ENCODE measurements around the gene EEF1A1. TPM values are rescaled to one million over a fixed set of nuclear protein-coding genes. Genes with fewer than 3 reads are reported as not detected.

Gene EEF1A1
- total and polyA plus RNA-seq, 3 donors from 2014 or later = 2,869 to 5,086 (median 5,046) TPM

GRCh38 chr6:73505142-73505541, 15.7 kb downstream of the EEF1A1 start:
- Histone ChIP-seq H3K4me1 (no peaks in the 10 kb centered on the region), H3K9me3 (no peaks in the 10 kb centered on the region), H3K27ac (no peak overlapping the region), H3K27me3 (no peaks in the 10 kb centered on the region), H3K36me3 (ENCODE audit: low read depth, missing control alignments) (no peaks in the 10 kb centered on the region), H3K4me3 (no peak overlapping the region)
- intact Hi-C loops (cut with DNase I; ENCODE audit: low total_unique reads) = no loop called here
- TF ChIP-seq POLR2A (IDR thresholded peaks at IDR 0.05) (no peak), CTCF (IDR thresholded peaks at IDR 0.05) (no peak)
- no peak for DNase-seq

DNA sequence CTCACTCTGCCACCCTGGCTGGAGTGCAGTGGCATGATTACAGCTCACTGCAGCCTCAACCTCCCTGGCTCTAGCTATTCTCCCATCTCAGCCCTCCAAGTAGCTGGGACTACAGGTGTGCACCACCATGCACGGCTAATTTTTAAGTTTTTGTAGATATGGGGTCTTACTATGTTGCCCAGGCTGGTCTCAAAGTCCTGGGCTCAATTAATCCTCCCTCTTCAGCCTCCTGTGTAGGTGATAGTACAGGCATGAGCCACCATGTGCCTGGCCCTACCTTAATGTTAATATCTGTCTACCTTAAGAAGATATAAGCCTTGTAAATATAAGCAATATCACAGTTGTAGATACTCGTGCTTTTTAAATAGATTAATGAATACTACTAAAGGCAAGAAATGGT, 16.7 kb downstream of the EEF1A1 start:
- no peaks in the 10 kb centered on the region for H3K4me1 ChIP-seq
- no peaks in the 10 kb centered on the region for H3K27me3 ChIP-seq
- no peaks in the 10 kb centered on the region for H3K36me3 ChIP-seq (ENCODE audit: low read depth, missing control alignments)
- H3K9me3 ChIP-seq = no peaks in the 10 kb centered on the region
- TF ChIP-seq CTCF (IDR thresholded peaks at IDR 0.05) (no peak), POLR2A (IDR thresholded peaks at IDR 0.05) (no peak)
- intact Hi-C loops (cut with DNase I; ENCODE audit: low total_unique reads) = no loop called here
- WGBS, 2 donors = 82 to 85% methylated on average over 2 of the region's 2 CpGs
- no peak for DNase-seq
- no peak overlapping the region for H3K4me3 ChIP-seq
- no peak overlapping the region for H3K27ac ChIP-seq

DNA sequence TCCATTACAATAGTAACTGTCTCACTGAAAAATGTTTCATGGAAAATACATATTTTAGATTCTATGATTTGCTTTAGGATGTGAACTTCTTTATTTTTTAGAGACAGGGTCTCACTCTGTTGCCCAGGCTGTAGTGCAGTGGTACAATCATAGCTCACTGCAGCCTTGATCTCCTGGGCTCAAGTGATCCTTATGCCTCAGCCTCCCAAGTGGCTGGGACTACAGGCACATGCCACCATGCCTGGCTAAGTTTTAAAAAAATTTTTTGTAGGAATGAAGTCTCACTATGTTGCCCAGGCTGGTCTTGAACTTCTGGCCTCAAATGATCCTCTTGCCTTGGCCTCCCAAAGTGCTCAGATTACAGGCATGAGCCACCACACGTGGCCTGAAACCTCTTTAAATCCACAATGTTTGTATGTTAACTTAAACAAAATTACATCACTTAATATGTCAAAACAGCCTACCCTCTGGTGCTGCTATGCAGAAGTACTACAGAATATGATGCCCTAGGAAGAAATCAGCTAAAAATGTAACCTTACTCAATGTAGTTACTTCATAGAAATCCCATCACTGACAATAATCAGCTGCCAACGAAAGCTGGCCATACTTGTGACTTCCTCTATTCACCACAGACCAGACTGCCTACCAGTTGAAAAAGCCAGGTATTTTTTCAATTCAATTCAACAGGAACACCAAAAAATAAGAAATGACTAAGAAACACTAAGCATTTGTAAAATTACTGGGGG, 17.6 kb downstream of the EEF1A1 start:
- Histone ChIP-seq H3K27ac (no peak overlapping the region), H3K36me3 (ENCODE audit: low read depth, missing control alignments) (no peaks in the 10 kb centered on the region), H3K4me3 (no peak overlapping the region), H3K4me1 (no peaks in the 10 kb centered on the region), H3K9me3 (no peaks in the 10 kb centered on the region), H3K27me3 (no peaks in the 10 kb centered on the region)
- no peak for TF ChIP-seq POLR2A (IDR thresholded peaks at IDR 0.05)
- TF ChIP-seq CTCF (IDR thresholded peaks at IDR 0.05) = no peak
- intact Hi-C loops (cut with DNase I; ENCODE audit: low total_unique reads) = no loop called here
- DNase-seq = no peak
- WGBS, 2 donors = 57 to 71% methylated on average over 2 of the region's 2 CpGs

DNA sequence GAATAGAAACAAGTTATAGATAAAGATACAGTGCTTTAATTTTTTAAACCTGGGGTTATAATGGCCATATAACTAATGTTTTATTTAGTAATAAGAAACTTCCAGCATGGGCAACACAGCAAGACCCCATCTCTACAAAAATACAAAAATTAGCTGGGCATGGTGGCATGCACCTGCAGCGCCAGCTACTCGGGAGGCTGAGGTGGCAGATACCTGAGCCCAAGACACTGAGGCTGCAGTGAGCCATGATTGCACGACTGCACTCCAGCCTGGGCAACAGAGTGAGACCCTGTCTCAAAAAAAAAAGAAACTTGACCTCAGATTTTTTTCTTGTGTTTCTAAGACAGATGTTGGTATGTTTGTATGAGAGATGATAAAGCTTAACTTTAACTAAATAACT, 22.9 kb downstream of the EEF1A1 start:
- H3K27ac ChIP-seq = no peak overlapping the region
- no peak overlapping the region for H3K4me3 ChIP-seq
- H3K4me1 ChIP-seq = no peaks in the 10 kb centered on the region
- TF ChIP-seq POLR2A (IDR thresholded peaks at IDR 0.05) = no peak
- TF ChIP-seq CTCF (IDR thresholded peaks at IDR 0.05) = no peak
- intact Hi-C loops (cut with DNase I; ENCODE audit: low total_unique reads) = no loop called here
- H3K27me3 ChIP-seq = no peaks in the 10 kb centered on the region
- DNase-seq = no peak
- WGBS, 2 donors = 96 to 97% methylated on average over 3 of the region's 3 CpGs
- no peaks in the 10 kb centered on the region for H3K9me3 ChIP-seq
- no peaks in the 10 kb centered on the region for H3K36me3 ChIP-seq (ENCODE audit: low read depth, missing control alignments)

DNA sequence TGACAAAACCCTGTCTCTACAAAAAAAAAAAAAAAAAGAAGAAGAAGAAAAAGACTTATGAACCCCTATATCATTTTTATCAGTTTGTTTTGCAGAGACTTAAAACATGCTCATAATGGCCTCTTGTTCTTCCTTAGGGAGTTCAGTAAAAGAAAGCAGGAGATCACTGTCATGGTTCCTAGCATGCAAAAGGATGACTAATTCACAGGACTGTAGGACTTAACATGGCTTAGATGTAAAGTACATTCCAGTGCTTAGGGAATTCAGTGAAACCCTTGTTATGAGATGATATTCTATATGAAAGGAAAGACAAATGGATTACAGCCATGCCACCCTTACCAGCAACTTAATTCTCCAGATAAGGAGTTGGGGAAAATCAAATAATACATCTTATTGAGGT, 29.5 kb downstream of the EEF1A1 start:
- no peak for TF ChIP-seq CTCF (IDR thresholded peaks at IDR 0.05)
- TF ChIP-seq POLR2A (IDR thresholded peaks at IDR 0.05) = no peak
- Histone ChIP-seq H3K4me3 (no peak overlapping the region), H3K9me3 (no peaks in the 10 kb centered on the region), H3K36me3 (ENCODE audit: low read depth, missing control alignments) (no peaks in the 10 kb centered on the region), H3K4me1 (no peaks in the 10 kb centered on the region), H3K27ac (no peak overlapping the region), H3K27me3 (no peaks in the 10 kb centered on the region)
- no peak for DNase-seq
- intact Hi-C loops (cut with DNase I; ENCODE audit: low total_unique reads) = no loop called here

Data from testis (tissue), 3 donors.